Ishikawa (cell line): ENCODE results near the gene FUNDC2.

Experiments
- CEBPB ChIP-seq: IDR thresholded peaks from 2 replicates; pipeline ENCODE4 v1.6.1; 2012
- CREB1 ChIP-seq: IDR thresholded peaks from 2 replicates; pipeline ENCODE4 v1.6.1; 2012; ENCODE audit warnings: low read depth
- EGR1 ChIP-seq: IDR thresholded peaks from 2 replicates; pipeline ENCODE4 v1.6.1; 2012
- EP300 ChIP-seq: IDR thresholded peaks from 2 replicates; pipeline ENCODE4 v1.6.1; 2012; ENCODE audit warnings: borderline replicate concordance
- FOXM1 ChIP-seq: IDR thresholded peaks from 2 replicates; pipeline ENCODE4 v1.6.1; 2012; ENCODE audit warnings: low read depth, borderline replicate concordance
- MAX ChIP-seq: IDR thresholded peaks from 2 replicates; pipeline ENCODE4 v1.6.1; 2012
- NFIC ChIP-seq: IDR thresholded peaks from 2 replicates; pipeline ENCODE4 v1.6.1; 2012
- RAD21 ChIP-seq: IDR thresholded peaks from 2 replicates; pipeline ENCODE4 v1.6.1; 2012; ENCODE audit warnings: low read depth
- REST ChIP-seq: IDR thresholded peaks from 2 replicates; pipeline ENCODE4 v1.6.1; 2012; ENCODE audit warnings: low read depth, mild to moderate bottlenecking
- TAF1 ChIP-seq: IDR thresholded peaks from 2 replicates; pipeline ENCODE4 v1.6.1; 2012; ENCODE audit warnings: low read depth, mild to moderate bottlenecking
- TCF12 ChIP-seq: IDR thresholded peaks from 2 replicates; pipeline ENCODE4 v1.6.1; 2012; ENCODE audit warnings: low read depth
- TEAD4 ChIP-seq: IDR thresholded peaks from 2 replicates; pipeline ENCODE4 v1.6.1; 2012
- USF1 ChIP-seq: IDR thresholded peaks from 2 replicates; pipeline ENCODE4 v1.6.1; 2012
- YY1 ChIP-seq: IDR thresholded peaks from 2 replicates; pipeline ENCODE4 v1.6.1; 2012; ENCODE audit warnings: low read depth
- ZBTB7A ChIP-seq: IDR thresholded peaks from 2 replicates; pipeline ENCODE4 v1.6.1; 2012; ENCODE audit warnings: low read depth

Gene FUNDC2

GRCh38 chrX:154987940-154988339 is 38.7 kb upstream of the FUNDC2 start:
- TF ChIP-seq USF1 = no peak
- no peak for TF ChIP-seq CREB1
- no peak for TF ChIP-seq RAD21
- no peak for TF ChIP-seq EGR1
- no peak for TF ChIP-seq REST
- TF ChIP-seq MAX = no peak
- TF ChIP-seq ZBTB7A = no peak
- TF ChIP-seq TEAD4 = no peak
- TF ChIP-seq TCF12 = no peak
- TF ChIP-seq NFIC = no peak
- no peak for TF ChIP-seq TAF1
- TF ChIP-seq EP300 = no peak
- no peak for TF ChIP-seq YY1
- TF ChIP-seq CEBPB = no peak
- TF ChIP-seq FOXM1 = no peak

GRCh38 chrX:154988719-154989118 is 37.9 kb upstream of the FUNDC2 start:
- TF ChIP-seq REST = no peak

- TF ChIP-seq USF1 (no peak), YY1 (no peak), EGR1 (no peak), TEAD4 (no peak), REST (no peak), EP300 (no peak), TAF1 (no peak), MAX (no peak), NFIC (no peak), TCF12 (no peak), FOXM1 (no peak), CEBPB (no peak), CREB1 (no peak), ZBTB7A (no peak), RAD21 (no peak)
These were observed 36.1 kb upstream of the FUNDC2 start for GRCh38 chrX:154990496-154990895.

- no peak for TF ChIP-seq CREB1
- TF ChIP-seq RAD21 = no peak
- TF ChIP-seq EP300 = no peak
- no peak for TF ChIP-seq TAF1
- TF ChIP-seq REST = no peak
- no peak for TF ChIP-seq NFIC
- TF ChIP-seq EGR1 = no peak
- no peak for TF ChIP-seq MAX
- no peak for TF ChIP-seq ZBTB7A
- TF ChIP-seq USF1 = no peak
- TF ChIP-seq CEBPB = no peak
These were observed 35.6 kb upstream of the FUNDC2 start for GRCh38 chrX:154991039-154991438.
